ENCODE results near the gene C17orf58.
"Not testable (repeated sequence)": the region's sequence is repeated elsewhere in the genome, so short reads cannot be mapped to it uniquely, and the experiment has no call there.

The C17orf58 gene

DNA sequence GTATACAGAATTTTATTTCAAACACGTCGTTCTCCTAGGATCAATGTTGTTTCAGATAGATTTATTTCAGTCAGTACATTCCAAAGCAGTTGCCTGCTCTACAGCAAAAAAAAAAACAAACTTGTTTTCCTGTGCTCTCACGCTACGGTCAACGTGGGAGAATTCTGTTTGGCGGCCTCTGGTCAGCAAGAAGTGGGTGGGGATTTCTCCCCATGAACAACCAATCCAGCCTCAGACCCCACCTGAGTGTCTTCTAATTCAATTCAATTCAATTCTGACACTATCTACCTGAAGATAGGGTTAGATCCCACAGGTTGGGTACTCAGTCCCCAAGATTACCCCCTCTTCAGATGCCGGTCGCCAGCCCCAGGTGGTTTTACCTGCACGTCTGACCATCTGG lies 22.1 kb downstream of the C17orf58 start:
- no peak for DNase-seq (ENCODE audit: low read depth, low spot score)
- no peak overlapping the region for H3K4me3 ChIP-seq (ENCODE audit: low read depth, low read length)
- CTCF ChIA-PET, result interaction anchor here (0.9 to 1.5 kb wide), 3 partner anchors 8 to 18 kb away, joined by 3 to 13 read pairs (median 4); no protein-coding TSS in a partner anchor
- POLR2A ChIA-PET, result no interaction called here
- TF ChIP-seq, protein P1, sequence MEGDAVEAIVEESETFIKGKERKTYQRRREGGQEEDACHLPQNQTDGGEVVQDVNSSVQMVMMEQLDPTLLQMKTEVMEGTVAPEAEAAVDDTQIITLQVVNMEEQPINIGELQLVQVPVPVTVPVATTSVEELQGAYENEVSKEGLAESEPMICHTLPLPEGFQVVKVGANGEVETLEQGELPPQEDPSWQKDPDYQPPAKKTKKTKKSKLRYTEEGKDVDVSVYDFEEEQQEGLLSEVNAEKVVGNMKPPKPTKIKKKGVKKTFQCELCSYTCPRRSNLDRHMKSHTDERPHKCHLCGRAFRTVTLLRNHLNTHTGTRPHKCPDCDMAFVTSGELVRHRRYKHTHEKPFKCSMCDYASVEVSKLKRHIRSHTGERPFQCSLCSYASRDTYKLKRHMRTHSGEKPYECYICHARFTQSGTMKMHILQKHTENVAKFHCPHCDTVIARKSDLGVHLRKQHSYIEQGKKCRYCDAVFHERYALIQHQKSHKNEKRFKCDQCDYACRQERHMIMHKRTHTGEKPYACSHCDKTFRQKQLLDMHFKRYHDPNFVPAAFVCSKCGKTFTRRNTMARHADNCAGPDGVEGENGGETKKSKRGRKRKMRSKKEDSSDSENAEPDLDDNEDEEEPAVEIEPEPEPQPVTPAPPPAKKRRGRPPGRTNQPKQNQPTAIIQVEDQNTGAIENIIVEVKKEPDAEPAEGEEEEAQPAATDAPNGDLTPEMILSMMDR (IDR thresholded peaks at IDR 0.05; ENCODE audit: insufficient read depth, low read length, missing control alignments), result no peak

DNA sequence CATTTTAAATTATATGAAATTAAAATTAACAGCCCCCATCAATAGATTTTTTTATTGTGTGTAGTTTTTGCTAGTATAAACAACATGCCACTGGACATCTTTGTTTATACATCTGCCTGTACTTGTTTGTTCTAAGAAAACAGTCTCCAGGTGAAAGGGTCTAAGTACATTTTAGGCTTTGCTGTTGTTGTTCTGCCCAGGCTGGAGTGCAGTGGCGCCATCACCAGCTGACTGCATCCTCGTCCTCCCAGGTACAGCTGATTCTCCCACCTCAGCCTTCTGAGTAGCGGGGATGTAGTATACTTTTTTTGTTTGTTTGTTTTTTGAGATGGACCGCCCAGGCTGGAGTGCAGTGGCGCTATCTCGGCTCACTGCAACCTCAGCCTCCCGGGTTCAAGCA lies 25.5 kb downstream of the C17orf58 start:
- ChIA-PET POLR2A (no interaction called here), CTCF (no interaction called here)
- DNase-seq (ENCODE audit: low read depth, low spot score), result no peak
- TF ChIP-seq, protein P1 (IDR thresholded peaks at IDR 0.05; ENCODE audit: insufficient read depth, low read length, missing control alignments), result no peak
- H3K4me3 ChIP-seq (ENCODE audit: low read depth, low read length), result no peak overlapping the region

DNA sequence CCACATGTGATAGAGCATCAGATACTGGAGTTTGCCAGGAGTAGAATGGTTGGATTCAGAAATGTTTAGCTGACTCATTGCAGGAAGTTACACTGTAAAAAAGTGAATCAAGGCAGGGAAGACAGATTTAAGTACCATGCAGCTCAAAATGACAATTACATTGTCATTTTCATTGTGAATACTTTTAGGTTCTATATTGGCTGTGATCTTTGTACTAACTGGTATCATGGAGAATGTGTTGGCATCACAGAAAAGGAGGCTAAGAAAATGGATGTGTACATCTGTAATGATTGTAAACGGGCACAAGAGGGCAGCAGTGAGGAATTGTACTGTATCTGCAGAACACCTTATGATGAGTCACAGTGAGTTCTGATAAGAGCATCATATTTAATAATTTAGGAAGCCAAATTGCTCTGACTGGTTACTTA lies 33.1 kb downstream of the C17orf58 start:
- POLR2A ChIA-PET; H3K4me3 ChIP-seq (ENCODE audit: low read depth, low read length): not testable (repeated sequence)
- TF ChIP-seq, protein P1 (IDR thresholded peaks at IDR 0.05; ENCODE audit: insufficient read depth, low read length, missing control alignments), result peak; percentile 34
- DNase-seq (ENCODE audit: low read depth, low spot score), result peak; percentile 1
- CTCF ChIA-PET, result interaction anchor here (0.7 to 2.6 kb wide), 17 partner anchors 11 to 504 kb away, joined by 3 to 15 read pairs (median 5); partner anchors contain the start of gene WIPI1

DNA sequence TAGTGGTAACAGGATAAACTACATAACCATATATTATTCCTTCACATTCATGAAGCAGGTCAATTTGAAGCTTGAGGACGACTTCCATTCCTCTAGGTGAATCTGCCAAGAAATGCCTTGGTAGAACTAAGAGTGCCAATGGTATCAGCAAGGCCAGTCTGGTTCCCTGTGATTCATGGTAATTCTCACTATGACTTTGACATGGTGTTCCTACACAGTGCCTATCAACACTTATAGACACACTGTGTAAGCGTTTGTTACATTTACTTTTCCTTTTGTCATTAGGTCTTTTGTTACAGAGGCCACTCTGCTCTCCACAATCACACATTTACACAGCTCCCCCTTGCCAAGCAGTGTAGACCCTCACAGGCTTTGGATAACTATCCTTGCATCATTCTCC lies 34.1 kb downstream of the C17orf58 start:
- H3K4me3 ChIP-seq (ENCODE audit: low read depth, low read length); DNase-seq (ENCODE audit: low read depth, low spot score); POLR2A ChIA-PET: not testable (repeated sequence)
- CTCF ChIA-PET, result interaction anchor here (0.9 to 2.6 kb wide), 5 partner anchors 18 to 502 kb away, joined by 3 to 15 read pairs (median 4); partner anchors contain the start of gene WIPI1

DNA sequence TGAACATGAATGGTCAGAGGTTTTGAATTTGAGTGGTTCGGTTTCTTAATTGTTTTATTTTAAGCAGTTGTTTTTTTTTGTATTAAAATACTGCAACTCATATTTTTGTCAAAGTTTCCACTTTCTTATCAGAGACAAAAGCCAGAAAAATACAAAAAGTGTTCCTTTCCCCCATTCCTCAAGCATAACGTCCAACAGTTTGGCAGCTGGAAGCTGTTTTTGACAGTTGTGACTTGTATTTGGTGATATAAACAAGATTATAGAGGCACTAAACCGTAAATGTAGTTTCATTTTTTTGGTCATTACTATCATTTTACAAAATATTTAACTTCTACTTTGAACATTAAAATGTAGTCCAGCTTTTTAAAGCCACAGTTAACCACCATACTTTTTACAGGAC lies 36.0 kb downstream of the C17orf58 start:
- CTCF ChIA-PET, result interaction anchor here (1.4 kb wide), 1 partner anchor 18 kb away, joined by 3 read pairs; no protein-coding TSS in a partner anchor
- not testable (repeated sequence) for DNase-seq (ENCODE audit: low read depth, low spot score)

DNA sequence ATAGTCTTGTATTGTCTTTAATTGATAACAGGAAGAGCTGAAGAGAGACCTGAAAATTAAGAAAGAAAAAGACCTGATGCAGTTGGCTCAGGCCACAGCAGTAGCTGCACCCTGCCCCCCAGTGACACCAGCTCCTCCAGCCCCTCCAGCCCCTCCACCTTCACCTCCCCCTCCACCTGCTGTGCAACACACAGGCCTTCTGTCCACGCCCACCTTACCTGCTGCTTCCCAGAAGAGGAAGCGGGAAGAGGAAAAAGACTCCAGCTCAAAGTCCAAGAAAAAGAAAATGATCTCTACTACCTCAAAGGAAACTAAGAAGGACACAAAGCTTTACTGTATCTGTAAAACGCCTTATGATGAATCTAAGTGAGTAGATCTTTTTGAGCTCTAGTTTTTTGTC lies 36.8 kb downstream of the C17orf58 start:
- H3K4me3 ChIP-seq (ENCODE audit: low read depth, low read length), result no peak overlapping the region
- DNase-seq (ENCODE audit: low read depth, low spot score), result no peak
- CTCF ChIA-PET, result interaction anchor here (0.8 to 1.4 kb wide), 6 partner anchors 8 to 245 kb away, joined by 3 to 8 read pairs (median 4); no protein-coding TSS in a partner anchor
- POLR2A ChIA-PET, result no interaction called here
- TF ChIP-seq, protein P1 (IDR thresholded peaks at IDR 0.05; ENCODE audit: insufficient read depth, low read length, missing control alignments), result no peak

More for the DNA sequence above, 36.0 kb downstream of the C17orf58 start:
- POLR2A ChIA-PET; H3K4me3 ChIP-seq (ENCODE audit: low read depth, low read length): not testable (repeated sequence)

DNA sequence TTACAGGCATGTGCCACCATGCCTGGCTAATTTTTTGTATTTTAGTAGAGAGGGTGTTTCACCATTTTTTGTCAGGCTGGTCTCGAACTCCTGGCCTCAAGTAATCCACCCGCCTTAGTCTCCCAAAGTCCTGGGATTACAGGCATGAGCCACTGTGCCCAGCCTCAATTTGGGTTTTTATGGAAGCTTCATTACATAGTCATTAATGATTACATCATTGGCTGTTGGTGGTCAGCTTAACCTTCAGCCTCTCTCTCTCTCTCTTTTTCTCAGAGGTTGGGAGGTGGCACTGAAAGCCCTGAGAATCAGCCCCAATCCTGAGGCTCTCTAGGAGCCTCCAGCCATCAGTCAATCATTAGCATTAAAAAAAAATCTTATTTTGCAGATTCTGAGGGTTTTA lies 45.3 kb downstream of the C17orf58 start:
- H3K4me3 ChIP-seq (ENCODE audit: low read depth, low read length), result no peak overlapping the region
- no peak for DNase-seq (ENCODE audit: low read depth, low spot score)
- TF ChIP-seq, protein P1 (IDR thresholded peaks at IDR 0.05; ENCODE audit: insufficient read depth, low read length, missing control alignments), result no peak
- CTCF ChIA-PET, result no interaction called here
- POLR2A ChIA-PET, result no interaction called here
